Measurements from ENCODE around the gene CFAP44.

Gene CFAP44

GRCh38 chr3:113409676-113410075 is 31.6 kb downstream of the CFAP44 start:
- H3K36me3 ChIP-seq = no peaks in the 10 kb centered on the region
- H3K4me3 ChIP-seq (ENCODE audit: low read depth, low read length) = no peak overlapping the region
- peaks cover 5% of the 10 kb centered on the region for H3K9me3 ChIP-seq (ENCODE audit: severe bottlenecking)
- H3K27ac ChIP-seq = no peak overlapping the region
- no peak for TF ChIP-seq CTCF (IDR thresholded peaks at IDR 0.05; ENCODE audit: low read depth, low read length)
- no peaks in the 10 kb centered on the region for H3K27me3 ChIP-seq (ENCODE audit: insufficient read depth, low read depth, severe bottlenecking)
- no peak for DNase-seq

- Histone ChIP-seq H3K9me3 (ENCODE audit: severe bottlenecking) (no peaks in the 10 kb centered on the region), H3K27me3 (ENCODE audit: insufficient read depth, low read depth, severe bottlenecking) (no peaks in the 10 kb centered on the region), H3K36me3 (no peaks in the 10 kb centered on the region), H3K27ac (no peak overlapping the region), H3K4me3 (ENCODE audit: low read depth, low read length) (no peak overlapping the region)
- DNase-seq = no peak
- no peak for TF ChIP-seq CTCF (IDR thresholded peaks at IDR 0.05; ENCODE audit: low read depth, low read length)
These were observed 36.1 kb downstream of the CFAP44 start for GRCh38 chr3:113405180-113405579.

- DNase-seq = no peak
- Histone ChIP-seq H3K4me3 (ENCODE audit: low read depth, low read length) (no peak overlapping the region), H3K27ac (no peak overlapping the region), H3K36me3 (no peaks in the 10 kb centered on the region), H3K9me3 (ENCODE audit: severe bottlenecking) (no peaks in the 10 kb centered on the region), H3K27me3 (ENCODE audit: insufficient read depth, low read depth, severe bottlenecking) (no peaks in the 10 kb centered on the region)
- TF ChIP-seq CTCF (IDR thresholded peaks at IDR 0.05; ENCODE audit: low read depth, low read length) = no peak
These were observed 36.7 kb downstream of the CFAP44 start for GRCh38 chr3:113404637-113405036.

Measured in WERI-Rb-1 (cell line).